HEK293 (cell line): ENCODE results near the gene PLEKHA4.

Experiments
- FEZF1 ChIP-seq: fragments of 450-650 bp; formaldehyde crosslinking; IDR thresholded peaks from 2 replicates; pipeline ENCODE4 v1.5.1; 2016; ENCODE audit warnings: missing biosample characterization, missing genetic modification characterization
- GLIS2 ChIP-seq: fragments of 450-650 bp; formaldehyde crosslinking; IDR thresholded peaks from 2 replicates; pipeline ENCODE4 v1.5.1; 2016; ENCODE audit warnings: missing biosample characterization, missing genetic modification characterization
- KLF1 ChIP-seq: fragments of 450-650 bp; formaldehyde crosslinking; IDR thresholded peaks from 2 replicates; pipeline ENCODE4 v1.5.1; 2016; ENCODE audit warnings: missing biosample characterization, missing genetic modification characterization
- KLF8 ChIP-seq: fragments of 450-650 bp; formaldehyde crosslinking; IDR thresholded peaks from 2 replicates; pipeline ENCODE4 v1.5.1; 2016; ENCODE audit warnings: missing biosample characterization, missing genetic modification characterization
- KLF9 ChIP-seq: fragments of 450-650 bp; formaldehyde crosslinking; IDR thresholded peaks from 2 replicates; pipeline ENCODE4 v1.5.1; 2016; ENCODE audit warnings: missing biosample characterization, missing genetic modification characterization, low read depth
- ZBTB17 ChIP-seq: fragments of 450-650 bp; formaldehyde crosslinking; IDR thresholded peaks from 2 replicates; pipeline ENCODE4 v1.5.1; 2016; ENCODE audit warnings: missing biosample characterization, missing genetic modification characterization
- ZBTB48 ChIP-seq: fragments of 450-650 bp; formaldehyde crosslinking; IDR thresholded peaks from 2 replicates; pipeline ENCODE4 v1.5.1; 2016; ENCODE audit warnings: missing biosample characterization, missing genetic modification characterization
- ZEB2 ChIP-seq: fragments of 450-650 bp; formaldehyde crosslinking; IDR thresholded peaks from 2 replicates; pipeline ENCODE4 v1.5.1; 2016; ENCODE audit warnings: missing biosample characterization, missing genetic modification characterization
- ZNF10 ChIP-seq: fragments of 450-650 bp; formaldehyde crosslinking; IDR thresholded peaks from 2 replicates; pipeline ENCODE4 v1.5.1; 2017; ENCODE audit warnings: missing biosample characterization, missing genetic modification characterization
- ZNF174 ChIP-seq: fragments of 450-650 bp; formaldehyde crosslinking; IDR thresholded peaks from 2 replicates; pipeline ENCODE4 v1.5.0; 2017; ENCODE audit warnings: missing biosample characterization, mild to moderate bottlenecking, missing genetic modification characterization
- ZNF184 ChIP-seq: fragments of 450-650 bp; IDR thresholded peaks from 2 replicates; pipeline ENCODE4 v1.5.1; 2018; ENCODE audit warnings: missing biosample characterization, mild to moderate bottlenecking, missing genetic modification characterization
- ZNF2 ChIP-seq: fragments of 450-650 bp; formaldehyde crosslinking; IDR thresholded peaks from 2 replicates; pipeline ENCODE4 v1.5.1; 2016; ENCODE audit warnings: missing biosample characterization, missing genetic modification characterization
- ZNF335 ChIP-seq: fragments of 450-650 bp; formaldehyde crosslinking; conservative IDR thresholded peaks from 2 replicates; pipeline ENCODE4 v1.5.1; 2016; ENCODE audit warnings: missing biosample characterization, missing genetic modification characterization
- ZNF366 ChIP-seq: fragments of 450-650 bp; formaldehyde crosslinking; conservative IDR thresholded peaks from 2 replicates; pipeline ENCODE4 v1.5.1; 2016; ENCODE audit warnings: missing biosample characterization, missing genetic modification characterization
- ZNF660 ChIP-seq: fragments of 450-650 bp; IDR thresholded peaks from 2 replicates; pipeline ENCODE4 v1.5.1; 2018; ENCODE audit warnings: missing biosample characterization, mild to moderate bottlenecking, missing genetic modification characterization
- ZNF791 ChIP-seq: fragments of 450-650 bp; formaldehyde crosslinking; IDR thresholded peaks from 2 replicates; pipeline ENCODE4 v1.5.1; 2016; ENCODE audit warnings: missing biosample characterization, missing genetic modification characterization
- ZSCAN23 ChIP-seq: fragments of 450-650 bp; formaldehyde crosslinking; IDR thresholded peaks from 2 replicates; pipeline ENCODE4 v1.5.1; 2016; ENCODE audit warnings: missing biosample characterization, missing genetic modification characterization
- ZSCAN30 ChIP-seq: fragments of 450-650 bp; IDR thresholded peaks from 2 replicates; pipeline ENCODE4 v1.5.1; 2018; ENCODE audit warnings: missing biosample characterization, mild to moderate bottlenecking, missing genetic modification characterization, moderate library complexity
- ZXDB ChIP-seq: fragments of 450-650 bp; formaldehyde crosslinking; IDR thresholded peaks from 2 replicates; pipeline ENCODE4 v1.5.1; 2016; ENCODE audit warnings: missing biosample characterization, missing genetic modification characterization
- TF ChIP-seq, protein P1 (sequence below): fragments of 450-650 bp; formaldehyde crosslinking; IDR thresholded peaks from 2 replicates; pipeline ENCODE4 v1.5.1; 2017; ENCODE audit warnings: missing biosample characterization, missing genetic modification characterization
- TF ChIP-seq, protein P2 (sequence below): fragments of 450-650 bp; formaldehyde crosslinking; IDR thresholded peaks from 2 replicates; pipeline ENCODE4 v1.5.1; 2017; ENCODE audit warnings: missing biosample characterization, missing genetic modification characterization
- TF ChIP-seq, protein P3 (sequence below): fragments of 450-650 bp; formaldehyde crosslinking; IDR thresholded peaks from 2 replicates; pipeline ENCODE4 v1.5.1; 2016; ENCODE audit warnings: missing biosample characterization, missing genetic modification characterization
- TF ChIP-seq, protein P4 (sequence below): fragments of 450-650 bp; formaldehyde crosslinking; IDR thresholded peaks from 2 replicates; pipeline ENCODE4 v1.5.1; 2016; ENCODE audit warnings: missing biosample characterization, missing genetic modification characterization
- TF ChIP-seq, protein P5 (sequence below): fragments of 450-650 bp; formaldehyde crosslinking; IDR thresholded peaks from 2 replicates; pipeline ENCODE4 v1.5.1; 2016; ENCODE audit warnings: missing biosample characterization, missing genetic modification characterization
- TF ChIP-seq, protein P6 (sequence below): fragments of 450-650 bp; formaldehyde crosslinking; IDR thresholded peaks from 2 replicates; pipeline ENCODE4 v1.5.1; 2017; ENCODE audit warnings: missing biosample characterization, missing genetic modification characterization
- TF ChIP-seq, protein P7 (sequence below): fragments of 450-650 bp; formaldehyde crosslinking; IDR thresholded peaks from 2 replicates; pipeline ENCODE4 v1.5.1; 2016; ENCODE audit warnings: missing biosample characterization, missing genetic modification characterization

Gene PLEKHA4

DNA sequence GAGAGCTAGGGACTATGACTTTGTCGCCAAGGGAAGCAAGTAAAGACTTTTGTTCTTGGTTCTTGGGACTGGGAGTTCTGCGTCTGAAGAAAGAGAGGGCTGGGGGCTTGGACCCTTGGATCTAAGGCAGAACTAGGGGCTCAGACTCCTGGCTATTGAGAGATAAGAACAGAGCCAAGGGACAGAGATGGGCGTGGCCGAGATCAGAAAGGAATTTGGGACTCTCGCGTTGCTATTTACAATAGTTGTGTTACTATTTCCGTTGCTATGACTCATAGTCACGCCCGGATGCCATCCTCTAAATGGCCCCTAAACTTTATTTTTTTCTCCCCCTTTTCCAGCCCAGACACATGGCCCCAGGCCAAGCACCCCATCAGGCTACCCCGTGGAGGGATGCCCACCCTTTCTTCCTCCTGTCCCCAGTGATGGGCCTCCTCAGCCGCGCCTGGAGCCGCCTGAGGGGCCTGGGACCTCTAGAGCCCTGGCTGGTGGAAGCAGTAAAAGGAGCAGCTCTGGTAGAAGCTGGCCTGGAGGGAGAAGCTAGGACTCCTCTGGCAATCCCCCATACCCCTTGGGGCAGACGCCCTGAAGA, 4.6 kb upstream of the PLEKHA4 start (continued):
- TF ChIP-seq, protein P1, sequence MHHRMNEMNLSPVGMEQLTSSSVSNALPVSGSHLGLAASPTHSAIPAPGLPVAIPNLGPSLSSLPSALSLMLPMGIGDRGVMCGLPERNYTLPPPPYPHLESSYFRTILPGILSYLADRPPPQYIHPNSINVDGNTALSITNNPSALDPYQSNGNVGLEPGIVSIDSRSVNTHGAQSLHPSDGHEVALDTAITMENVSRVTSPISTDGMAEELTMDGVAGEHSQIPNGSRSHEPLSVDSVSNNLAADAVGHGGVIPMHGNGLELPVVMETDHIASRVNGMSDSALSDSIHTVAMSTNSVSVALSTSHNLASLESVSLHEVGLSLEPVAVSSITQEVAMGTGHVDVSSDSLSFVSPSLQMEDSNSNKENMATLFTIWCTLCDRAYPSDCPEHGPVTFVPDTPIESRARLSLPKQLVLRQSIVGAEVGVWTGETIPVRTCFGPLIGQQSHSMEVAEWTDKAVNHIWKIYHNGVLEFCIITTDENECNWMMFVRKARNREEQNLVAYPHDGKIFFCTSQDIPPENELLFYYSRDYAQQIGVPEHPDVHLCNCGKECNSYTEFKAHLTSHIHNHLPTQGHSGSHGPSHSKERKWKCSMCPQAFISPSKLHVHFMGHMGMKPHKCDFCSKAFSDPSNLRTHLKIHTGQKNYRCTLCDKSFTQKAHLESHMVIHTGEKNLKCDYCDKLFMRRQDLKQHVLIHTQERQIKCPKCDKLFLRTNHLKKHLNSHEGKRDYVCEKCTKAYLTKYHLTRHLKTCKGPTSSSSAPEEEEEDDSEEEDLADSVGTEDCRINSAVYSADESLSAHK (tag by site-specific recombination) = no peak
- 0 out of 2 replicates have a peak, but pooled peaks have one; percentile 8 for TF ChIP-seq ZEB2 (tag by site-specific recombination)
- peak; percentile 52 for TF ChIP-seq GLIS2 (tag by site-specific recombination)
- TF ChIP-seq ZNF366 (tag by site-specific recombination) = peak; percentile 81
- TF ChIP-seq ZNF10 (tag by site-specific recombination) = peak; percentile 25; the same call in 1 of the 2 replicates
- TF ChIP-seq, protein P2, sequence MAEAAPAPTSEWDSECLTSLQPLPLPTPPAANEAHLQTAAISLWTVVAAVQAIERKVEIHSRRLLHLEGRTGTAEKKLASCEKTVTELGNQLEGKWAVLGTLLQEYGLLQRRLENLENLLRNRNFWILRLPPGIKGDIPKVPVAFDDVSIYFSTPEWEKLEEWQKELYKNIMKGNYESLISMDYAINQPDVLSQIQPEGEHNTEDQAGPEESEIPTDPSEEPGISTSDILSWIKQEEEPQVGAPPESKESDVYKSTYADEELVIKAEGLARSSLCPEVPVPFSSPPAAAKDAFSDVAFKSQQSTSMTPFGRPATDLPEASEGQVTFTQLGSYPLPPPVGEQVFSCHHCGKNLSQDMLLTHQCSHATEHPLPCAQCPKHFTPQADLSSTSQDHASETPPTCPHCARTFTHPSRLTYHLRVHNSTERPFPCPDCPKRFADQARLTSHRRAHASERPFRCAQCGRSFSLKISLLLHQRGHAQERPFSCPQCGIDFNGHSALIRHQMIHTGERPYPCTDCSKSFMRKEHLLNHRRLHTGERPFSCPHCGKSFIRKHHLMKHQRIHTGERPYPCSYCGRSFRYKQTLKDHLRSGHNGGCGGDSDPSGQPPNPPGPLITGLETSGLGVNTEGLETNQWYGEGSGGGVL (tag by site-specific recombination) = peak; percentile 75
- TF ChIP-seq ZBTB48 (tag by site-specific recombination) = peak; percentile 74; the same call in 1 of the 2 replicates
- no peak for TF ChIP-seq ZNF2 (tag by site-specific recombination)
- peak; percentile 58 for TF ChIP-seq ZBTB17
- TF ChIP-seq ZNF335 (tag by site-specific recombination) = peak; percentile 61; the same call in 1 of the 2 replicates
- TF ChIP-seq, protein P3, sequence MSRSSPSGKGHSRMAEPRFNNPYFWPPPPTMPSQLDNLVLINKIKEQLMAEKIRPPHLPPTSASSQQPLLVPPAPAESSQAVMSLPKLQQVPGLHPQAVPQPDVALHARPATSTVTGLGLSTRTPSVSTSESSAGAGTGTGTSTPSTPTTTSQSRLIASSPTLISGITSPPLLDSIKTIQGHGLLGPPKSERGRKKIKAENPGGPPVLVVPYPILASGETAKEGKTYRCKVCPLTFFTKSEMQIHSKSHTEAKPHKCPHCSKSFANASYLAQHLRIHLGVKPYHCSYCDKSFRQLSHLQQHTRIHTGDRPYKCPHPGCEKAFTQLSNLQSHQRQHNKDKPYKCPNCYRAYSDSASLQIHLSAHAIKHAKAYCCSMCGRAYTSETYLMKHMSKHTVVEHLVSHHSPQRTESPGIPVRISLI = peak; percentile 85
- TF ChIP-seq, protein P4, sequence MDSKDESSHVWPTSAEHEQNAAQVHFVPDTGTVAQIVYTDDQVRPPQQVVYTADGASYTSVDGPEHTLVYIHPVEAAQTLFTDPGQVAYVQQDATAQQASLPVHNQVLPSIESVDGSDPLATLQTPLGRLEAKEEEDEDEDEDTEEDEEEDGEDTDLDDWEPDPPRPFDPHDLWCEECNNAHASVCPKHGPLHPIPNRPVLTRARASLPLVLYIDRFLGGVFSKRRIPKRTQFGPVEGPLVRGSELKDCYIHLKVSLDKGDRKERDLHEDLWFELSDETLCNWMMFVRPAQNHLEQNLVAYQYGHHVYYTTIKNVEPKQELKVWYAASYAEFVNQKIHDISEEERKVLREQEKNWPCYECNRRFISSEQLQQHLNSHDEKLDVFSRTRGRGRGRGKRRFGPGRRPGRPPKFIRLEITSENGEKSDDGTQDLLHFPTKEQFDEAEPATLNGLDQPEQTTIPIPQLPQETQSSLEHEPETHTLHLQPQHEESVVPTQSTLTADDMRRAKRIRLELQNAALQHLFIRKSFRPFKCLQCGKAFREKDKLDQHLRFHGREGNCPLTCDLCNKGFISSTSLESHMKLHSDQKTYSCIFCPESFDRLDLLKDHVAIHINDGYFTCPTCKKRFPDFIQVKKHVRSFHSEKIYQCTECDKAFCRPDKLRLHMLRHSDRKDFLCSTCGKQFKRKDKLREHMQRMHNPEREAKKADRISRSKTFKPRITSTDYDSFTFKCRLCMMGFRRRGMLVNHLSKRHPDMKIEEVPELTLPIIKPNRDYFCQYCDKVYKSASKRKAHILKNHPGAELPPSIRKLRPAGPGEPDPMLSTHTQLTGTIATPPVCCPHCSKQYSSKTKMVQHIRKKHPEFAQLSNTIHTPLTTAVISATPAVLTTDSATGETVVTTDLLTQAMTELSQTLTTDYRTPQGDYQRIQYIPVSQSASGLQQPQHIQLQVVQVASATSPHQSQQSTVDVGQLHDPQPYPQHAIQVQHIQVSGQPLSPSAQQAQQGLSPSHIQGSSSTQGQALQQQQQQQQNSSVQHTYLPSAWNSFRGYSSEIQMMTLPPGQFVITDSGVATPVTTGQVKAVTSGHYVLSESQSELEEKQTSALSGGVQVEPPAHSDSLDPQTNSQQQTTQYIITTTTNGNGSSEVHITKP = peak; percentile 55; the same call in 1 of the 2 replicates
- TF ChIP-seq, protein P5, sequence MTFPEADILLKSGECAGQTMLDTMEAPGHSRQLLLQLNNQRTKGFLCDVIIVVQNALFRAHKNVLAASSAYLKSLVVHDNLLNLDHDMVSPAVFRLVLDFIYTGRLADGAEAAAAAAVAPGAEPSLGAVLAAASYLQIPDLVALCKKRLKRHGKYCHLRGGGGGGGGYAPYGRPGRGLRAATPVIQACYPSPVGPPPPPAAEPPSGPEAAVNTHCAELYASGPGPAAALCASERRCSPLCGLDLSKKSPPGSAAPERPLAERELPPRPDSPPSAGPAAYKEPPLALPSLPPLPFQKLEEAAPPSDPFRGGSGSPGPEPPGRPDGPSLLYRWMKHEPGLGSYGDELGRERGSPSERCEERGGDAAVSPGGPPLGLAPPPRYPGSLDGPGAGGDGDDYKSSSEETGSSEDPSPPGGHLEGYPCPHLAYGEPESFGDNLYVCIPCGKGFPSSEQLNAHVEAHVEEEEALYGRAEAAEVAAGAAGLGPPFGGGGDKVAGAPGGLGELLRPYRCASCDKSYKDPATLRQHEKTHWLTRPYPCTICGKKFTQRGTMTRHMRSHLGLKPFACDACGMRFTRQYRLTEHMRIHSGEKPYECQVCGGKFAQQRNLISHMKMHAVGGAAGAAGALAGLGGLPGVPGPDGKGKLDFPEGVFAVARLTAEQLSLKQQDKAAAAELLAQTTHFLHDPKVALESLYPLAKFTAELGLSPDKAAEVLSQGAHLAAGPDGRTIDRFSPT (tag by site-specific recombination) = peak; percentile 72
- TF ChIP-seq KLF1 (tag by site-specific recombination) = peak; percentile 56
- 0 out of 2 replicates have a peak, but pooled peaks have one; percentile 37 for TF ChIP-seq ZSCAN30 (tag by site-specific recombination)
- peak; percentile 70 for TF ChIP-seq ZNF660 (tag by site-specific recombination)
- peak; percentile 99 for TF ChIP-seq FEZF1 (tag by site-specific recombination)
- TF ChIP-seq ZXDB (tag by site-specific recombination) = peak; percentile 36; the same call in 1 of the 2 replicates
- TF ChIP-seq, protein P6, sequence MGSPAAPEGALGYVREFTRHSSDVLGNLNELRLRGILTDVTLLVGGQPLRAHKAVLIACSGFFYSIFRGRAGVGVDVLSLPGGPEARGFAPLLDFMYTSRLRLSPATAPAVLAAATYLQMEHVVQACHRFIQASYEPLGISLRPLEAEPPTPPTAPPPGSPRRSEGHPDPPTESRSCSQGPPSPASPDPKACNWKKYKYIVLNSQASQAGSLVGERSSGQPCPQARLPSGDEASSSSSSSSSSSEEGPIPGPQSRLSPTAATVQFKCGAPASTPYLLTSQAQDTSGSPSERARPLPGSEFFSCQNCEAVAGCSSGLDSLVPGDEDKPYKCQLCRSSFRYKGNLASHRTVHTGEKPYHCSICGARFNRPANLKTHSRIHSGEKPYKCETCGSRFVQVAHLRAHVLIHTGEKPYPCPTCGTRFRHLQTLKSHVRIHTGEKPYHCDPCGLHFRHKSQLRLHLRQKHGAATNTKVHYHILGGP (tag by site-specific recombination) = no peak
- TF ChIP-seq KLF9 (tag by site-specific recombination) = peak; percentile 95
- TF ChIP-seq KLF8 = peak; percentile 82
- no peak for TF ChIP-seq ZNF174 (tag by site-specific recombination)
- TF ChIP-seq ZNF791 (tag by site-specific recombination) = no peak
- TF ChIP-seq, protein P7, sequence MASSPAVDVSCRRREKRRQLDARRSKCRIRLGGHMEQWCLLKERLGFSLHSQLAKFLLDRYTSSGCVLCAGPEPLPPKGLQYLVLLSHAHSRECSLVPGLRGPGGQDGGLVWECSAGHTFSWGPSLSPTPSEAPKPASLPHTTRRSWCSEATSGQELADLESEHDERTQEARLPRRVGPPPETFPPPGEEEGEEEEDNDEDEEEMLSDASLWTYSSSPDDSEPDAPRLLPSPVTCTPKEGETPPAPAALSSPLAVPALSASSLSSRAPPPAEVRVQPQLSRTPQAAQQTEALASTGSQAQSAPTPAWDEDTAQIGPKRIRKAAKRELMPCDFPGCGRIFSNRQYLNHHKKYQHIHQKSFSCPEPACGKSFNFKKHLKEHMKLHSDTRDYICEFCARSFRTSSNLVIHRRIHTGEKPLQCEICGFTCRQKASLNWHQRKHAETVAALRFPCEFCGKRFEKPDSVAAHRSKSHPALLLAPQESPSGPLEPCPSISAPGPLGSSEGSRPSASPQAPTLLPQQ (tag by site-specific recombination) = peak; percentile 28; the same call in 1 of the 2 replicates
- no peak for TF ChIP-seq ZNF184
- TF ChIP-seq ZSCAN23 (tag by site-specific recombination) = no peak
